ENCODE data around the gene SV2B. TPM values are rescaled to one million over a fixed set of nuclear protein-coding genes. Genes with fewer than 3 reads are reported as not detected.

The SV2B gene
- total RNA-seq, 4 donors from 2014 or later: 0.27 to 10.3 (median 2.2) TPM

GRCh38 chr15:91246998-91247397 lies 146.9 kb downstream of the SV2B start:
- H3K36me3 ChIP-seq: no peaks in the 10 kb centered on the region
- H3K9me3 ChIP-seq: no peaks in the 10 kb centered on the region
- intact Hi-C loops (cut with DNase I; ENCODE audit: low total_unique reads): no loop called here
- in situ Hi-C loops (cut with MboI; ENCODE audit: low pct_ligation_motif_present in 1 of 4, low pct_unique_long_range_greater_than_20kb in 1 of 4, low sequenced_read_pairs in 3 of 4): no loop called here
- peaks cover 9% of the 10 kb centered on the region for H3K27me3 ChIP-seq
- H3K27ac ChIP-seq: no peak overlapping the region
- no peaks in the 10 kb centered on the region for H3K4me1 ChIP-seq
- H3K4me3 ChIP-seq: no peak overlapping the region
- TF ChIP-seq POLR2A (IDR thresholded peaks at IDR 0.05) (no peak), CTCF (IDR thresholded peaks at IDR 0.05) (no peak), EP300 (IDR thresholded peaks at IDR 0.05; ENCODE audit: low read depth) (no peak), POLR2AphosphoS5 (IDR thresholded peaks at IDR 0.05) (no peak)
- no peak for DNase-seq
- WGBS, 2 donors (ENCODE audit: low coverage in 1 of 2): 40 to 57% methylated on average over 1 to 2 of the region's 2 CpGs

- H3K27ac ChIP-seq: no peak overlapping the region
- in situ Hi-C loops (cut with MboI; ENCODE audit: low pct_ligation_motif_present in 1 of 4, low pct_unique_long_range_greater_than_20kb in 1 of 4, low sequenced_read_pairs in 3 of 4): no loop called here
- no peak for DNase-seq
- no peak for TF ChIP-seq POLR2A (IDR thresholded peaks at IDR 0.05)
- TF ChIP-seq CTCF (IDR thresholded peaks at IDR 0.05): no peak
- no peak for TF ChIP-seq EP300 (IDR thresholded peaks at IDR 0.05; ENCODE audit: low read depth)
- TF ChIP-seq POLR2AphosphoS5 (IDR thresholded peaks at IDR 0.05): no peak
- 84 to 90% methylated on average over 3 of the region's 3 CpGs for WGBS, 2 donors (ENCODE audit: low coverage in 1 of 2)
- no peaks in the 10 kb centered on the region for H3K9me3 ChIP-seq
- H3K27me3 ChIP-seq: no peaks in the 10 kb centered on the region
- no peaks in the 10 kb centered on the region for H3K4me1 ChIP-seq
- intact Hi-C loops (cut with DNase I; ENCODE audit: low total_unique reads): no loop called here
- H3K4me3 ChIP-seq: no peak overlapping the region
- no peaks in the 10 kb centered on the region for H3K36me3 ChIP-seq
Measured at GRCh38 chr15:91249591-91249990, 149.5 kb downstream of the SV2B start.

- Histone ChIP-seq H3K27me3 (peaks cover 10% of the 10 kb centered on the region), H3K9me3 (no peaks in the 10 kb centered on the region), H3K36me3 (no peaks in the 10 kb centered on the region), H3K27ac (no peak overlapping the region), H3K4me1 (no peaks in the 10 kb centered on the region), H3K4me3 (no peak overlapping the region)
- DNase-seq: no peak
- WGBS, 2 donors (ENCODE audit: low coverage in 1 of 2): 86 to 91% methylated on average over 1 to 7 of the region's 7 CpGs
- no peak for TF ChIP-seq CTCF (IDR thresholded peaks at IDR 0.05)
- TF ChIP-seq POLR2A (IDR thresholded peaks at IDR 0.05): no peak
- TF ChIP-seq EP300 (IDR thresholded peaks at IDR 0.05; ENCODE audit: low read depth): no peak
- in situ Hi-C loops (cut with MboI; ENCODE audit: low pct_ligation_motif_present in 1 of 4, low pct_unique_long_range_greater_than_20kb in 1 of 4, low sequenced_read_pairs in 3 of 4): loop anchor here in 2 of 4 donors (25.0 kb wide), 1 partner anchor 290 kb away; the partner anchor contains the start of gene RCCD1 (in 2 of the 2)
- intact Hi-C loops (cut with DNase I; ENCODE audit: low total_unique reads): no loop called here
Measured at GRCh38 chr15:91252322-91252721, 152.3 kb downstream of the SV2B start.

- no peak for TF ChIP-seq POLR2AphosphoS5 (IDR thresholded peaks at IDR 0.05)
- no peak for TF ChIP-seq POLR2A (IDR thresholded peaks at IDR 0.05)
- no peak for TF ChIP-seq EP300 (IDR thresholded peaks at IDR 0.05; ENCODE audit: low read depth)
- no peak for TF ChIP-seq CTCF (IDR thresholded peaks at IDR 0.05)
- Histone ChIP-seq H3K27me3 (peaks cover 10% of the 10 kb centered on the region), H3K4me1 (no peaks in the 10 kb centered on the region), H3K36me3 (no peaks in the 10 kb centered on the region), H3K27ac (no peak overlapping the region), H3K9me3 (no peaks in the 10 kb centered on the region), H3K4me3 (no peak overlapping the region)
- intact Hi-C loops (cut with DNase I; ENCODE audit: low total_unique reads): no loop called here
- DNase-seq: no peak
- in situ Hi-C loops (cut with MboI; ENCODE audit: low pct_ligation_motif_present in 1 of 4, low pct_unique_long_range_greater_than_20kb in 1 of 4, low sequenced_read_pairs in 3 of 4): loop anchor here in 2 of 4 donors (25.0 kb wide), 1 partner anchor 290 kb away; the partner anchor contains the start of gene RCCD1 (in 2 of the 2)
- 60 to 77% methylated on average over 1 to 2 of the region's 2 CpGs for WGBS, 2 donors (ENCODE audit: low coverage in 1 of 2)
Measured at GRCh38 chr15:91252756-91253155, 152.7 kb downstream of the SV2B start.

Measured in transverse colon (tissue), 4 donors.